HG03575 (cell line): ENCODE data around the gene PDE8B.

Source experiments
- ATAC-seq: cut with Tn5 transposase; IDR thresholded peaks from one replicate; pipeline ENCODE4 v1.9.1; 2021; ENCODE audit not compliant: unreplicated experiment, insufficient number of reproducible peaks, low FRiP score; ENCODE audit errors: extremely low read depth

Gene PDE8B

GRCh38 chr5:77337246-77337645 is 126.8 kb downstream of the PDE8B start:
- ATAC-seq = no peak

GRCh38 chr5:77337686-77338085 is 127.2 kb downstream of the PDE8B start:
- no peak for ATAC-seq

- ATAC-seq = no peak
Measured at GRCh38 chr5:77339337-77339890, 128.9 kb downstream of the PDE8B start.

- ATAC-seq = no peak
Measured at GRCh38 chr5:77343165-77343564, 132.7 kb downstream of the PDE8B start.

- no peak for ATAC-seq
Measured at GRCh38 chr5:77347435-77348098, 137.1 kb downstream of the PDE8B start.

- no peak for ATAC-seq
Measured at GRCh38 chr5:77353251-77353650, 142.8 kb downstream of the PDE8B start.

GRCh38 chr5:77354454-77354853 is 144.0 kb downstream of the PDE8B start:
- no peak for ATAC-seq

- no peak for ATAC-seq
Measured at GRCh38 chr5:77355080-77355479, 144.6 kb downstream of the PDE8B start.

GRCh38 chr5:77355751-77356150 is 145.3 kb downstream of the PDE8B start:
- ATAC-seq = no peak

GRCh38 chr5:77356740-77357139 is 146.3 kb downstream of the PDE8B start:
- ATAC-seq = peak; percentile 79

GRCh38 chr5:77358255-77359205 is 148.1 kb downstream of the PDE8B start:
- ATAC-seq = no peak

GRCh38 chr5:77359231-77359630 is 148.8 kb downstream of the PDE8B start:
- no peak for ATAC-seq

GRCh38 chr5:77360381-77360780 is 149.9 kb downstream of the PDE8B start:
- no peak for ATAC-seq

GRCh38 chr5:77360973-77361372 is 150.5 kb downstream of the PDE8B start:
- no peak for ATAC-seq

GRCh38 chr5:77366717-77367500 is 156.4 kb downstream of the PDE8B start:
- no peak for ATAC-seq

GRCh38 chr5:77367741-77368140 is 157.3 kb downstream of the PDE8B start:
- no peak for ATAC-seq

GRCh38 chr5:77368367-77368766 is 157.9 kb downstream of the PDE8B start:
- ATAC-seq = no peak

GRCh38 chr5:77369566-77369965 is 159.1 kb downstream of the PDE8B start:
- no peak for ATAC-seq

- no peak for ATAC-seq
Measured at GRCh38 chr5:77374686-77375085, 164.2 kb downstream of the PDE8B start.
